GM18909 (cell line): ENCODE data around the gene MIER3.
A peak's percentile ranks its signal among the peaks of the same experiment; 100 is the strongest.
"Not testable (repeated sequence)": the region's sequence is repeated elsewhere in the genome, so short reads cannot be mapped to it uniquely, and the experiment has no call there.

ENCODE experiments used
- ATAC-seq: cut with Tn5 transposase; IDR thresholded peaks from one replicate; pipeline ENCODE4 v1.9.1; 2021; ENCODE audit warnings: mild to moderate bottlenecking; ENCODE audit not compliant: unreplicated experiment, poor library complexity

MIER3 gene

GRCh38 chr5:56951946-56952691 lies at the start of gene MIER3:
TSS of gene MIER3 (minus strand) at chr5:56952123. CDS start at chr5:56952102, 21 bp downstream.
- peak; percentile 93 for ATAC-seq

GRCh38 chr5:56995596-56995995 lies 43.7 kb upstream of the MIER3 start:
- no peak for ATAC-seq

GRCh38 chr5:56993241-56993640 lies 41.3 kb upstream of the MIER3 start:
- ATAC-seq: no peak

- no peak for ATAC-seq
These were observed 37.8 kb upstream of the MIER3 start for GRCh38 chr5:56989676-56990075.

- no peak for ATAC-seq
These were observed 36.6 kb upstream of the MIER3 start for GRCh38 chr5:56988490-56988889.

GRCh38 chr5:56987171-56987570 lies 35.2 kb upstream of the MIER3 start:
- ATAC-seq: no peak

- ATAC-seq: peak; percentile 59
These were observed 34.7 kb upstream of the MIER3 start for GRCh38 chr5:56986626-56986947.

GRCh38 chr5:56985936-56986625 lies 34.2 kb upstream of the MIER3 start:
- ATAC-seq: peak; percentile 68

- ATAC-seq: no peak
These were observed 32.5 kb upstream of the MIER3 start for GRCh38 chr5:56984445-56984844.

- peak; percentile 64 for ATAC-seq
These were observed 31.9 kb upstream of the MIER3 start for GRCh38 chr5:56983593-56984361.

GRCh38 chr5:56981548-56982315 lies 29.8 kb upstream of the MIER3 start:
- no peak for ATAC-seq

GRCh38 chr5:56979968-56980367 lies 28.0 kb upstream of the MIER3 start:
- no peak for ATAC-seq

- not testable (repeated sequence) for ATAC-seq
These were observed 27.6 kb upstream of the MIER3 start for GRCh38 chr5:56979526-56979925.

GRCh38 chr5:56977822-56978221 lies 25.9 kb upstream of the MIER3 start:
- no peak for ATAC-seq

- no peak for ATAC-seq
These were observed 25.1 kb upstream of the MIER3 start for GRCh38 chr5:56977021-56977420.

- no peak for ATAC-seq
These were observed 22.3 kb upstream of the MIER3 start for GRCh38 chr5:56974241-56974640.

- no peak for ATAC-seq
These were observed 21.6 kb upstream of the MIER3 start for GRCh38 chr5:56973473-56973872.

GRCh38 chr5:56971275-56971674 lies 19.4 kb upstream of the MIER3 start:
- ATAC-seq: no peak

GRCh38 chr5:56964173-56964572 lies 12.2 kb upstream of the MIER3 start:
- no peak for ATAC-seq

GRCh38 chr5:56963246-56963645 lies 11.3 kb upstream of the MIER3 start:
- no peak for ATAC-seq
